Upper lobe of left lung (tissue), 6 donors: ENCODE results near the gene RNF130. TPM values are rescaled to one million over a fixed set of nuclear protein-coding genes. Genes with fewer than 3 reads are reported as not detected.

ENCODE experiments used
- ATAC-seq, 2 donors: fragments of 200-7000 bp; cut with Tn5 transposase; one replicate each; pipeline ENCODE4 v1.9.1; 2022; ENCODE audit warnings: mild to moderate bottlenecking in 2 of 2, moderate library complexity in 2 of 2; ENCODE audit not compliant: low FRiP score in 2 of 2
- DNase-seq, 2 donors: peaks; one replicate each; pipeline ENCODE4 v3.0.0-alpha.2; 2019 to 2020
- H3K27ac ChIP-seq, 4 donors: fragments of 200-600 bp; sonication (generic); one replicate each; pipeline ENCODE4 v1.5.1; 2016 to 2019
- H3K27me3 ChIP-seq, 4 donors: fragments of 200-600 bp; sonication (generic); one replicate each; pipeline ENCODE4 v1.5.1; 2017 to 2019
- H3K36me3 ChIP-seq, 4 donors: fragments of 200-600 bp; sonication (generic); one replicate each; pipeline ENCODE4 v1.5.1; 2016 to 2019
- H3K4me1 ChIP-seq, 4 donors: fragments of 200-600 bp; sonication (generic); one replicate each; pipeline ENCODE4 v1.5.1; 2018 to 2019
- H3K4me3 ChIP-seq, 4 donors: fragments of 200-600 bp; sonication (generic); one replicate each; pipeline ENCODE4 v1.5.1; 2017 to 2019; ENCODE audit warnings: mild to moderate bottlenecking in 2 of 4, moderate library complexity in 1 of 4
- H3K9me3 ChIP-seq, 4 donors: fragments of 200-600 bp; sonication (generic); one replicate each; pipeline ENCODE4 v1.5.1; 2018 to 2019
- EP300 ChIP-seq, 4 donors: sonication (generic); formaldehyde crosslinking; IDR thresholded peaks; one replicate each; pipeline ENCODE4 v1.5.1; 2017; ENCODE audit warnings: antibody characterized with exemption in 4 of 4, control low read depth in 2 of 4
- POLR2A ChIP-seq, 4 donors: fragments of 450-650 bp; IDR thresholded peaks; one replicate each; pipeline ENCODE4 v1.5.1; 2016 to 2017; ENCODE audit warnings: antibody characterized with exemption in 4 of 4, mild to moderate bottlenecking in 2 of 4
- POLR2AphosphoS5 ChIP-seq, 2 donors: sonication (generic); formaldehyde crosslinking; IDR thresholded peaks; one replicate each; pipeline ENCODE4 v1.5.1; 2017; ENCODE audit warnings: antibody characterized with exemption in 2 of 2
- WGBS, 2 donors: methylation state at CpG; one replicate each; pipeline ENCODE4 v1.1.5; 2017 to 2018; 5-methylcytosine and 5-hydroxymethylcytosine counted together
- total RNA-seq, 6 donors: library from RNA; depleted of rRNA in 4 of 6; stranded (reverse); fragments of >200 nt in 4 of 6; gene quantifications; one replicate each; pipeline versions ENCODE4 v1.1.0 to v1.2.1, GENCODE V29; 2016 to 2021
- TF ChIP-seq, protein P1 (sequence below), 6 experiments: fragments of 450-650 bp in 4 of 6; fragments of 200-600 bp in 2 of 6; sonication (generic) in 2 of 6; IDR thresholded peaks; one replicate each; pipeline ENCODE4 v1.5.1; 2016 to 2019; ENCODE audit warnings: antibody characterized with exemption in 6 of 6
- donor health status: DM: no; HTN: no; CAD: no; lungs with moderate emphysema.
- donor health status: DM: no; HTN: yes; CAD: no; lungs with severe emphysema.

Gene RNF130
- total RNA-seq, 6 donors from 2014 or later = 54.5 to 137 (median 98.2) TPM

GRCh38 chr5:180072256-180072548, 643 bp upstream of the RNF130 start:
- DNase-seq (no peak), ATAC-seq (no peak)
- Histone ChIP-seq H3K4me1 (peaks cover 12 to 32% (median 20%) of the 10 kb centered on the region in 4 donors), H3K36me3 (no peaks in the 10 kb centered on the region), H3K4me3 (peak overlapping the region in 3 of 4 donors; percentile 69 to 98 (median 95)), H3K27me3 (no peaks in the 10 kb centered on the region), H3K27ac (peak overlapping the region; percentile 94 to 99 (median 96)), H3K9me3 (no peaks in the 10 kb centered on the region)
- TF ChIP-seq, protein P1, sequence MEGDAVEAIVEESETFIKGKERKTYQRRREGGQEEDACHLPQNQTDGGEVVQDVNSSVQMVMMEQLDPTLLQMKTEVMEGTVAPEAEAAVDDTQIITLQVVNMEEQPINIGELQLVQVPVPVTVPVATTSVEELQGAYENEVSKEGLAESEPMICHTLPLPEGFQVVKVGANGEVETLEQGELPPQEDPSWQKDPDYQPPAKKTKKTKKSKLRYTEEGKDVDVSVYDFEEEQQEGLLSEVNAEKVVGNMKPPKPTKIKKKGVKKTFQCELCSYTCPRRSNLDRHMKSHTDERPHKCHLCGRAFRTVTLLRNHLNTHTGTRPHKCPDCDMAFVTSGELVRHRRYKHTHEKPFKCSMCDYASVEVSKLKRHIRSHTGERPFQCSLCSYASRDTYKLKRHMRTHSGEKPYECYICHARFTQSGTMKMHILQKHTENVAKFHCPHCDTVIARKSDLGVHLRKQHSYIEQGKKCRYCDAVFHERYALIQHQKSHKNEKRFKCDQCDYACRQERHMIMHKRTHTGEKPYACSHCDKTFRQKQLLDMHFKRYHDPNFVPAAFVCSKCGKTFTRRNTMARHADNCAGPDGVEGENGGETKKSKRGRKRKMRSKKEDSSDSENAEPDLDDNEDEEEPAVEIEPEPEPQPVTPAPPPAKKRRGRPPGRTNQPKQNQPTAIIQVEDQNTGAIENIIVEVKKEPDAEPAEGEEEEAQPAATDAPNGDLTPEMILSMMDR (IDR thresholded peaks at IDR 0.05) = no peak
- TF ChIP-seq POLR2A (IDR thresholded peaks at IDR 0.05) (no peak), EP300 (IDR thresholded peaks at IDR 0.05) (no peak), POLR2AphosphoS5 (IDR thresholded peaks at IDR 0.05) (no peak)
- 20 to 24% methylated on average over 13 to 14 of the region's 14 CpGs for WGBS, 2 donors

DNA sequence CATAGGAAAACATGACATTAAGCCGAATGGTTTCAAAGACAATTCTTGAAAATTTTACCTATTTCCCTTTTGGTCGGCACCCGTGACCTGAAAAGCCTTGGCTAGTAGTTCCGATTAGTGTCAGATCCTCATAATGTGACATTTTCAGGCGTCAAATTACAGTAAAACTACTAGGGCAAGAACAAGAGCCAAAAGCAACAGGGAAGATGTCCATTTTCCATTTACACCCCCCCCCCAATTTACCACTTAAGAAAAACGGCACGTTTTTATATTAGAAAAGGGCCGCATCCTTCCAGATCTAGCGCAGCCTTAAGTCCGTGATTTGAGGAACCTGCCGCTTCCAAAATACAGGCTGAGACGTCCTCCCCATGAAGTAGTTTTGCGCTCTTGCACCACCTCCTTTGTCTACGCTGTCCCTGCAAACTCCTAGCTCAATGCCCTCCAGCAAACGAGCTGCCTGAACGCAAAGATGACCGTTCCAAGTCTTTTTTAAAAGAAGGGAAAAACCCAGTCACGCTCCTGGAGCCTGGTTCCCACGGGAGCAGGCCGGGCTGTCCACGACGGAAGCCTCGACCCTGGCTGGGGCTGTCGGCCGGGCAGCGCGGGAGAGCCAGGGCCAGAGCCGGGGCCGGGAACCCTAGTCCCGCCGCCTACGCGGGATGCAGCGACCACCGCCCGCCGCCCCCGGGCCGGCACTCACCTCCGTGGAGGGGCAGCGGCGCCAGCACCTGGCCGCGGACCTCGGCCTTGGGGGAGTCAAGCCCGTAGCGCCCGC, 616 bp downstream of the RNF130 start:
- peak; percentile 56 to 93 for DNase-seq

GRCh38 chr5:180069589-180070247, 1.8 kb downstream of the RNF130 start:
- Histone ChIP-seq H3K4me3 (peak overlapping the region in 3 of 4 donors; percentile 69 to 98 (median 95)), H3K9me3 (no peaks in the 10 kb centered on the region), H3K4me1 (peaks cover 12 to 32% (median 20%) of the 10 kb centered on the region in 4 donors), H3K27me3 (no peaks in the 10 kb centered on the region), H3K36me3 (no peaks in the 10 kb centered on the region), H3K27ac (peak overlapping the region; percentile 94 to 99 (median 96))
- 51 to 67% methylated on average over 9 of the region's 9 CpGs for WGBS, 2 donors
- DNase-seq (peak in 1 of 2 donors; percentile 79), ATAC-seq (peak; percentile 36 to 50)
- TF ChIP-seq, protein P1 (IDR thresholded peaks at IDR 0.05) = no peak
- peak in 1 of 4 donors; percentile 81 for TF ChIP-seq POLR2A (IDR thresholded peaks at IDR 0.05)
- TF ChIP-seq POLR2AphosphoS5 (IDR thresholded peaks at IDR 0.05) = peak; percentile 67 to 74
- peak in 1 of 4 donors; percentile 22 for TF ChIP-seq EP300 (IDR thresholded peaks at IDR 0.05)

More for the DNA sequence above, 616 bp downstream of the RNF130 start:
- no peaks in the 10 kb centered on the region for H3K27me3 ChIP-seq
- peak; percentile 47 to 65 for ATAC-seq
- WGBS, 2 donors = 3% methylated on average over 26 to 29 of the region's 48 CpGs
- H3K36me3 ChIP-seq = no peaks in the 10 kb centered on the region
- H3K9me3 ChIP-seq = no peaks in the 10 kb centered on the region
- H3K27ac ChIP-seq = peak overlapping the region; percentile 94 to 99 (median 96)
- peak overlapping the region; percentile 69 to 98 (median 85) for H3K4me3 ChIP-seq
- TF ChIP-seq POLR2A (IDR thresholded peaks at IDR 0.05) = no peak
- no peak for TF ChIP-seq POLR2AphosphoS5 (IDR thresholded peaks at IDR 0.05)
- TF ChIP-seq, protein P1 (IDR thresholded peaks at IDR 0.05) = no peak
- no peak for TF ChIP-seq EP300 (IDR thresholded peaks at IDR 0.05)
- H3K4me1 ChIP-seq = peaks cover 12 to 32% (median 20%) of the 10 kb centered on the region in 4 donors

- Histone ChIP-seq H3K36me3 (no peaks in the 10 kb centered on the region), H3K4me1 (peaks cover 12 to 32% (median 20%) of the 10 kb centered on the region in 4 donors), H3K27me3 (no peaks in the 10 kb centered on the region), H3K9me3 (no peaks in the 10 kb centered on the region), H3K4me3 (no peak overlapping the region), H3K27ac (no peak overlapping the region)
- no peak for DNase-seq
- WGBS, 2 donors = 62 to 67% methylated on average over 6 of the region's 6 CpGs
- TF ChIP-seq EP300 (IDR thresholded peaks at IDR 0.05) = no peak
- no peak for TF ChIP-seq POLR2A (IDR thresholded peaks at IDR 0.05)
- TF ChIP-seq, protein P1 (IDR thresholded peaks at IDR 0.05) = no peak
- no peak for TF ChIP-seq POLR2AphosphoS5 (IDR thresholded peaks at IDR 0.05)
- ATAC-seq = no peak
Measured at GRCh38 chr5:180068519-180069090, 3.0 kb downstream of the RNF130 start.
